Esophagus muscularis mucosa (tissue), 4 donors: ENCODE data around the gene KREMEN1. TPM values are rescaled to one million over a fixed set of nuclear protein-coding genes. Genes with fewer than 3 reads are reported as not detected.

ENCODE experiments used
- DNase-seq: peaks from one replicate; pipeline ENCODE4 v3.0.0-alpha.2; 2017; ENCODE audit errors: extremely low spot score
- H3K27ac ChIP-seq, 4 donors: fragments of 200-600 bp; sonication (generic); replicated peaks in 1 of 4; 1 replicate in 3 of 4; 2 replicates in 1 of 4; pipeline ENCODE4 v1.5.1; 2016 to 2019; ENCODE audit warnings: mild to moderate bottlenecking in 1 of 4
- H3K27me3 ChIP-seq, 4 donors: fragments of 200-600 bp; sonication (generic); one replicate each; pipeline versions ENCODE4 v1.5.1 to v1.6.0; 2016 to 2019
- H3K36me3 ChIP-seq, 4 donors: fragments of 200-600 bp; sonication (generic); one replicate each; pipeline ENCODE4 v1.5.1; 2016 to 2019
- H3K4me1 ChIP-seq, 4 donors: fragments of 200-600 bp; sonication (generic); one replicate each; pipeline ENCODE4 v1.5.1; 2016 to 2019
- H3K4me3 ChIP-seq, 4 donors: fragments of 200-600 bp; sonication (generic); 1 replicate in 2 of 4; 2 replicates in 2 of 4; pipeline ENCODE4 v1.5.1; 2016 to 2019; ENCODE audit warnings: mild to moderate bottlenecking in 4 of 4, moderate library complexity in 1 of 4
- H3K9me3 ChIP-seq, 4 donors: fragments of 200-600 bp; sonication (generic); 1 replicate in 3 of 4; 2 replicates in 1 of 4; pipeline ENCODE4 v1.5.1; 2016 to 2019
- CTCF ChIP-seq, 3 experiments: fragments of 200-600 bp in 2 of 3; fragments of 450-650 bp in 1 of 3; sonication (generic) in 2 of 3; IDR thresholded peaks; one replicate each; pipeline ENCODE4 v1.5.1; 2017 to 2019; ENCODE audit warnings: antibody characterized with exemption in 3 of 3, mild to moderate bottlenecking in 2 of 3, moderate library complexity in 1 of 3
- EP300 ChIP-seq: sonication (generic); formaldehyde crosslinking; IDR thresholded peaks from one replicate; pipeline ENCODE4 v1.6.1; 2017; ENCODE audit warnings: antibody characterized with exemption
- POLR2A ChIP-seq: fragments of 450-650 bp; IDR thresholded peaks from one replicate; pipeline ENCODE4 v1.6.1; 2017; ENCODE audit warnings: antibody characterized with exemption, moderate library complexity, mild to moderate bottlenecking, low read depth
- POLR2AphosphoS5 ChIP-seq, 2 donors: sonication (generic); formaldehyde crosslinking; IDR thresholded peaks; one replicate each; pipeline ENCODE4 v1.6.1; 2017; ENCODE audit warnings: antibody characterized with exemption in 2 of 2
- WGBS: methylation state at CpG from one replicate; pipeline ENCODE4 v1.1.5; 2018; 5-methylcytosine and 5-hydroxymethylcytosine counted together
- intact Hi-C: fragments of 100-400 bp; cut with DNase I; formaldehyde crosslinking; loops from one replicate; pipeline ENCODE4 v1.15.1; 2023
- total RNA-seq, 4 donors: library from RNA; depleted of rRNA; stranded (reverse); fragments of >200 nt; gene quantifications; one replicate each; pipeline versions ENCODE4 v1.1.0 to v1.2.1, GENCODE V29; 2016

Gene KREMEN1
- total RNA-seq, 4 donors from 2014 or later, result 8.7 to 14.6 (median 12.4) TPM

- Histone ChIP-seq H3K4me1 (peaks cover 23 to 36% (median 31%) of the 10 kb centered on the region in 4 donors), H3K9me3 (no peaks in the 10 kb centered on the region), H3K36me3 (no peaks in the 10 kb centered on the region), H3K4me3 (peak overlapping the region; percentile 68 to 82 (median 76)), H3K27ac (peak overlapping the region; percentile 66 to 76 (median 70)), H3K27me3 (peaks cover 0 to 15% (median 0%) of the 10 kb centered on the region in 4 donors)
- intact Hi-C loops, result no loop called here
- TF ChIP-seq EP300 (no peak), POLR2A (no peak), POLR2AphosphoS5 (IDR thresholded peaks at IDR 0.05) (no peak), CTCF (IDR thresholded peaks at IDR 0.05) (no peak)
- WGBS, result 7% methylated on average over 29 of the region's 53 CpGs
- DNase-seq, result no peak
Measured at GRCh38 chr22:29073618-29074275, 912 bp downstream of the KREMEN1 start.

- no peaks in the 10 kb centered on the region for H3K9me3 ChIP-seq
Measured at GRCh38 chr22:29074276-29074772, 1.5 kb downstream of the KREMEN1 start.

GRCh38 chr22:29078036-29078868 is 5.4 kb downstream of the KREMEN1 start:
- Histone ChIP-seq H3K4me3 (no peak overlapping the region), H3K27me3 (no peaks in the 10 kb centered on the region), H3K27ac (no peak overlapping the region), H3K36me3 (no peaks in the 10 kb centered on the region), H3K4me1 (peaks cover 16 to 35% (median 30%) of the 10 kb centered on the region in 4 donors), H3K9me3 (no peaks in the 10 kb centered on the region)
- intact Hi-C loops, result no loop called here
- TF ChIP-seq POLR2AphosphoS5 (IDR thresholded peaks at IDR 0.05) (no peak), POLR2A (no peak), EP300 (no peak), CTCF (IDR thresholded peaks at IDR 0.05) (no peak)
- DNase-seq, result no peak
- WGBS, result 88% methylated on average over 6 of the region's 6 CpGs

More at GRCh38 chr22:29074276-29074772, 1.5 kb downstream of the KREMEN1 start:
- H3K27me3 ChIP-seq, result peaks cover 0 to 10% (median 0%) of the 10 kb centered on the region in 4 donors
- 64% methylated on average over 8 of the region's 10 CpGs for WGBS
- peaks cover 26 to 36% (median 32%) of the 10 kb centered on the region in 4 donors for H3K4me1 ChIP-seq
- TF ChIP-seq CTCF (IDR thresholded peaks at IDR 0.05) (no peak), EP300 (no peak), POLR2A (no peak), POLR2AphosphoS5 (IDR thresholded peaks at IDR 0.05) (peak in 1 of 2 donors; percentile 7)
- intact Hi-C loops, result no loop called here
- no peaks in the 10 kb centered on the region for H3K36me3 ChIP-seq
- H3K4me3 ChIP-seq, result peak overlapping the region; percentile 68 to 82 (median 76)
- DNase-seq, result no peak
- H3K27ac ChIP-seq, result peak overlapping the region; percentile 66 to 76 (median 70)

- intact Hi-C loops, result no loop called here
- H3K27ac ChIP-seq, result no peak overlapping the region
- no peaks in the 10 kb centered on the region for H3K36me3 ChIP-seq
Measured at GRCh38 chr22:29078869-29079207, 6.0 kb downstream of the KREMEN1 start.

More at GRCh38 chr22:29078869-29079207, 6.0 kb downstream of the KREMEN1 start:
- no peak for DNase-seq
- TF ChIP-seq POLR2A (no peak), CTCF (IDR thresholded peaks at IDR 0.05) (no peak), POLR2AphosphoS5 (IDR thresholded peaks at IDR 0.05) (no peak), EP300 (no peak)
- H3K4me3 ChIP-seq, result no peak overlapping the region
- H3K4me1 ChIP-seq, result peaks cover 10 to 29% (median 24%) of the 10 kb centered on the region in 4 donors
- H3K27me3 ChIP-seq, result no peaks in the 10 kb centered on the region
- H3K9me3 ChIP-seq, result no peaks in the 10 kb centered on the region
- 91% methylated on average over 6 of the region's 6 CpGs for WGBS
